Activated CD4-positive, alpha-beta T cell treated with anti-CD3 and anti-CD28 coated beads for 48 hours (primary cell): ENCODE results near the gene TPH2.

Source experiments
- DNase-seq: peaks from one replicate; pipeline ENCODE4 v3.0.0-alpha.2; 2020

Gene TPH2

DNA sequence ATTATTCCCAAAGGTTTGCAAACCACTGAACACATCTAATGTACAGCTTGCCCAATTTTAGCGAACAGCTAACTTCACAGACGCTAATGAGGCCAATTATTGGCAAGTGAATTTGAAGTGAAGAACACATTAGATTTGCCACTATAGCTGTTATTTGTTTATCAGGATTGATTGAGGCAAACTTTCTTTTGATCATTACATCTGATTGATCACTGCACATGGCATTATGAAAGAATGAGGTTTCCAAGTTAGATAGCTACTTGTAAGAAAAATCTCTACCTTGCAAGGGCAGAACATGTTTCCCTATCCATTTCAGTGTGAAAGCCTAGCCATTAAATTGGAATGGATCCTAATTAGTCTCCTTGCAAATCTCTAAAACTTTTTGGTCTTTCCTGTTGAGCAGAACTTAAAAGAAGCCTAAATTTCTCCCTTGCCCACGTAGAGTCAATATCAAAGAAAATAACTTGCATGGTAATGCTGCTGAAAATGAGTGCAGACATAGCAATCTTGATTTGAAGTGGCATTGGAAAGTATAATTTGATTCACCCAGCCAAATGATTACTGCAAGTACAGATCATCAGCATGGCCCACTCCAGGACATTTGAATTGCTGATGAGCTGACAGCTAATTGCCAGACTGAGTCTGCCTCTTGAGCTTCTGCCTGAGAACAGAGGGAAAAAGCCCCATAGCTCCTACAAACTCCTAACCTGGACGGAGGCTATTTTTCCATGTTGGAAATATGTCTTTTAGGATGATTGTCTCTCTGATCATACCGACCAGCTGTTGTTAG lies 98.6 kb downstream of the TPH2 start:
- no peak for DNase-seq

DNA sequence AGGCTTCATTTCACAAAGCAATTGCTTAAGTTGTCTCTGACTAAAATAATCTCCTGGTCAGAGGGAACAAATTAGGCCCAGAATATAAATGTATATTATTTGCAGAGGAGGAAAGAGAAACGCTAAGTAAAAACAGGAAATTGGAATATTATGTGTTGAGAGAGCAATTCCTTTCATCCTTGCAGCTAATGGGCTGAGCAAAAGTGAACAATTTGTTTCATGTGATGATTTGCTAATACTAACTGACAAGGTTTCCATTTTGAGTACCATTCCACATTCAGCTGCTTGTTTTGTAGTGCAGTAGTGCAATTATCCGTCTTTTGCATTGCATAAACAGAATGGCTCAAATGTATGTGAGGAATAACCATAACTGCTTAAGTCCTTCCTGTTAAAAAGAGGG lies 103.2 kb downstream of the TPH2 start:
- DNase-seq, result no peak

DNA sequence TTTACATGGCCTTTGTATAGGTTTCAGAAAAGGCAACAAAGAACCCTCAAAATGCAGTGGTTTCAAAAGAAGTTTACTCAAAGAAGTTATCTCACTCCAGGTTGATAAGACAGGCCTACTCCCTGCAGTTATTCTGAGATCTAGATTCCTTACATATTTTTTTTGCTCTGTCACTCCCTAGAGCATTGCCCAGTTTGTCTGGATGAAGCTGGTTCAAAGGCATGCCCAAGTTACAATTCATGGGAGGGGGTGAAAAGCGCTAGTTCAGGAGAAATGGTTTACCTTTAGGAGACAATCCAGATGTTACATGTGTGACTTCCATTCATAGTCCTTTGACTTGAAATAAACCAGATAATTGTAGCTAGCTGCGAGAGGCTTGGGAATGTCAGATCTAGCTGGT lies 115.0 kb downstream of the TPH2 start:
- no peak for DNase-seq

DNA sequence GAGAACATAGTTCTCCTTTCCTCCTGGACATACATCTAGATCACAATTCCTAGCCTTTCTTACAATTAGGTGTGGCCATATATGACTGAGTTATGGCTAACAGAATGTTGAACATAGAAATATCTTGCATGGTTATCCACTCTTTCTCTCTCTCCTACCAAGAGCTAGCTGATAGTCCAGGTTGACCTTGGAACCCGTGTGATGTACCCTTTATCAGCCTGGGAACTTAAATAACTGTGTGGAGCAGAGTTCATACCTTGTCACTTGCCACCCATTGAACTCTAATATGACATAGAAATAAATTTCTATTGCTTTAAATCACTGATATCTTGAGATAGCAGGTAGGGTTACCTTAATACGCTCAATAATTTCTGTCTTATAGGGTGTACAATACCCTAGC lies 115.9 kb downstream of the TPH2 start:
- DNase-seq, result no peak

DNA sequence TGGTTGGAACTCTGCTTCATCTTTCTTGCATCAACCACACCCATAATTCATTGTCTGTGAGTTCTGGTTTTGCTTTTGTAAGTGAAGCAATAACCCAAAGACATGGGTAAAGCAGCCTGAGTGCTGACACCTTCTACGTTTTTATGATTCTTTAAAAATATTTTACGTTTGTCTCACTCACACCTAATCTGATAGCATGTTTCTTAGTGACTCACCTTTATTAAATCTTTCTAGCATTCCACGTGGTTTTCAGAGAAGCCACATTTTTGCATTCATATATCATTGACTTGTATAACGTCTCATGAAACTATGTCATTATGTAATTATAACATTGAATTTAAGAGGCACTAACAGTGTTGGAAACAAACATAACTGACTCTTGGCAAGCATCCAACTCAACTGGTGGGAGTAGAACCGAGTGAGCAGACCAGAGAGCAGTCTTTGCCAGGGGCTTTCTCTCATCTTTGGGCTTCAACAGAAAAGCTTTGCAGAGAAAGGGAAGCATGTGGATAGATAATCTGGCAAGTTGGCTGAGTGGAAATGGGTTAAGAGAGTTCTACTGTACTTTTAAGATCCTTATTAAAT lies 118.8 kb downstream of the TPH2 start:
- no peak for DNase-seq

DNA sequence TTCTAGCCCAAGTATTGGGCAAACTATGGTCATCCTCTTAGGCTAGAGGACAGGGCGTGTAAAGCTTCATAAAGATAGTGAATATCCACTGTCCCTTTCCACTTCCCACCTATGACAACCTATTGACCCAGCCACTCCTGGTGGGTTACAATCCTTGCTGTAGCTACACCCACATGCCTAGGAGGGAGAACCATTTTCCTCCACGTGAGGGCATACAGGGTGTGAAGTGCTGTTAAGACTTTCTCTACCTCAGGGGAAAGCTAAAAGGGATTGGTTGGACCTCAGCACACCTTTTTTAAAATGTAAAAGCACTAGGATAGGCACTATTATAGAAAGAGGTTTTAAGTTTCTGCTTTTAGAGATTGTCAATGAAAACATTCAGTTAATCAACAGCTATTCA lies 124.4 kb downstream of the TPH2 start:
- DNase-seq, result no peak

DNA sequence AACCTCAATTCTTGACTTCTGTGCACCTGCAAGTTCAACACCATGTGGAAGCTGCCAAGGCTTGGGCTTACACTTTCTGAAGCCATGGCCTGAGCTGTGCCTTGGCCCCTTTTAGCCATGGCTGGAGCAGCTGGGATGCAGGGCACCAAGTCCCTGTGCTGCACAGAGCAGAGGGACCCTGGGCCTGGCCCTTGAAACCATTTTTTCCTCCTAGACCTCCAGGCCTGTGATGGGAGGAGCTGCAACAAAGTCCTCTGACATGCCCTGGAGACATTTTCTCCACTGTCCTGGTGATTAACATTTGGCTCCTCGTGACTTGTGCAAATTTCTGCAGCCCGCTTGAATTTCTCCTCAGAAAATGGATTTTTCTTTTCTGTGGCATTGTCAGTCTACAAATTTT lies 132.4 kb downstream of the TPH2 start:
- DNase-seq, result no peak

DNA sequence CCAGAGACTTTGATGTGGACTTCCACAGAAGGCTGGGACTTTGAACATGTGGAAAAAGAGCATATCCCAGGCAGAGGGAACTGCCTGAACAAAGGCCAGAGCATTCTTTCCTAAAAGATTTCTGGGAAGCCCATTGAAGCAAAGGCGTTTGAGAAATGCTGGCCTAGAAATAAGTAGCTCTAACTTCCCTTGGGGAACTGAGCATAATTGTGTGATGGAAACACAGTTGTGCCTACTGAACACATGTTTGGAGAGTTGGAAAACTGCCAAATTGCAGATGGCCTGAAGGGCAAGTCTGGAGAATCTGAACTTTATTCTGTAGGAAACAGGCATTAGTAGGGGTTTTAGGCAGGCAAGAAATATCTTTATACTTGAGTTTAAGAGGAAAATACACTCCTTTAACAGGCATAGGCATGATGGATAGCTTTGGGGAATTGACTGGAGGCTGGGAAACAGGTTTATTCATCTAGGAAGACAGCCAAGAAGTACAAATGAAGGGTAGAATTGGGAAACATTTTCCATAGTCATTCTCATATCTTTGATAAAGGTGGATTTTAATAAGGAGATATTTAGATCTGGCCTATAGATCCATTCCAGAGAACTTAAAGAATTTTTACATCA lies 134.1 kb downstream of the TPH2 start:
- no peak for DNase-seq

DNA sequence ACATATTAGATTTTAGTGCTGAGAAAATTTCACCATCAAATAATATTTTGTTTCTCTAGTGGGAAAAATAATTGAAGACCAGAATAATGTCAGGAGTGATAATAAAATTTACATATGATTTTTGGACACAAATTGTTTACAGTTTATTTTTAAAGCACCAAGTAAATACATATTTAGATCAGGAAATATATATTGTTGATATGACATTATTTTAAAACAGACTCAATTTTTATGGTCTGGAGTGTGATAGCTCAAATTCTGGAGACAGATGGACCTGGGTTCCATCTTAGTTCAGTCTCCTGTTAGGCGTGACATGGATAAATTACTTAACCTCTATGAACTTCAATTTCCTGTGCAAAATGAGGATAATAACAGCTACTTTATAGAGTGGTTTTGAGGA lies 135.4 kb downstream of the TPH2 start:
- DNase-seq, result no peak

DNA sequence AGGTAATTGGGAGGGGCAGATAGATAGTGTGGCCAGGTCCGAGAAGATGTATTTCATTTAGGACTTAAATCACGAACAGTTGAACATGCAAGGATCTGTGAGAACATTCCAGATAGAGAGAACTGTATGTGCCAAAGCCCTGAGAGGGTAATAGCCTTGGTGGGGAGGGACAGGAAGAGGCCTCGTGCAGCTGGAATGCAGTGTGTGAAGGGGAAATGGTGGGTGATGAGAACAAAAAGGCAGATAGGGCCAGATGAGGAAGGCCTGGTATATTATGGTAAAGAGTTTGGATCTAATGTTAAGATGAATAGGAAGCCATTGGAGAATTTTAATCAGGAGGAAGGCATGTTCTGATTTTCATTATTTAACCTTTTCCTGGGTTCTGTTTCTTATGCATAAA lies 136.3 kb downstream of the TPH2 start:
- DNase-seq, result no peak

DNA sequence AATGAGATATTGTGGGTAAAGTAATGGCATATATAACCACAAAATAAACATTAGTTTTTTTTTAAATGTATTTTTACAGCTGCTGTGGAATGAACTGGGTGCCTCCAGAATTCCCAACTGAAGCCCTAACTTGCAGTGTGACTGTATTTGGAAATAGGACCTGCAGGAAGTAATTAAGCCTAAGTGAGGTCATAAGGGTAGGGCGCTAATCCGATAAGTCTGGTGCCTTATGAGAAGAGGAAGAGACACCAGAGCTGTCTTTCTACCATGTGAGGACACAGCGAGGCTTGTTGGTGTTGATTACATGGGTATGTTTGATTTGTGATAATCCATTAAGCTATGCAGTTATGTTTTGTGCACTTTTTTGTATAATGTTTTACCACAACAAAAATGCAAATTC lies 136.8 kb downstream of the TPH2 start:
- DNase-seq, result no peak

DNA sequence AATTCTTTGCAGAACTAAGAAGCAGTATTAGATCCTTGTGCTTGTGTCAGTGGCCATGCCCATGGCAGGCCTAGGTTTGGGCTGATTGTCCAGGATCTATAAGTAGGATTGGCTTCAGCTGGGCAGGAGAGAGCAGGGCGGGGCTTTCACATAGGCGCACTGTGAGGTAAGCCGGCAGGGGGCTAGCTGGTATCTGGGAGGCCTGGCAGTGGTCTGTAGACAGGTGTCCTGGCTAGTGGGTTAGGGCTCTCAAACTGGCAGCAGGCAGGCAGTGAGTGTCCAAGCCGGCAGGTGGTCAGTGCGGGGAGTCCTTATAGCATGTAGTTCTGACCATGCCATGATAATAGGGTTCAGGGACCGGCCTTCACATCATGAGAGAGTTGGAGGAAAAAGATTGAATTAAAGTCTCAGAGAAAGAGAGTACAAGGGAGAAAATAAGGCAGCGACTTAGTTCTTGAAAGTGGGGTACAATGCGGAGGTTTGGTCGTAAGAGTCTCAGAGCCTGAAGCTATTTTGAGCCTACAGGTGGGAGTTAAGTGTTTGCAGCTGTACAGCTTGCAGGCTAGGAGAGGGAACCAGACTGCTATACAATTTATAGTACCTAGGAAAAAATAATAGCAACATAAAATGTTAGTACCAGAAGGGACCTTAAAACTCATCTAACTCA lies 137.4 kb downstream of the TPH2 start:
- no peak for DNase-seq

DNA sequence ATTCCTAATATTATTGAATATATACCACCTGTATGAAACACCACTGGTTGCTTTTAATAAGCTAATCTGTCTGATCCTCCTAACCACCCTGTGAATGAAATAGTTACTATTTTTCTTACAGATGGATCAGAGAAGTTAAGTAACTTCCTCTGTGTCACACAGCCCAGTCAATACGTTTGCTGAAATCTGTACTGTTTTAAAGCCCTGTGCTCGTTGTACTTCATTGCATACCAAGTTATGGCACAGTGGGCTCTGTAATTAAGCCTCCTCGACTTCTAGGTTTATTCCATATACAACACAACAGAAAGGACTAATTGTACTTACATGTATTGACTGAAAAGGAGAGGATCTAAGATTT lies 137.9 kb downstream of the TPH2 start:
- no peak for DNase-seq

DNA sequence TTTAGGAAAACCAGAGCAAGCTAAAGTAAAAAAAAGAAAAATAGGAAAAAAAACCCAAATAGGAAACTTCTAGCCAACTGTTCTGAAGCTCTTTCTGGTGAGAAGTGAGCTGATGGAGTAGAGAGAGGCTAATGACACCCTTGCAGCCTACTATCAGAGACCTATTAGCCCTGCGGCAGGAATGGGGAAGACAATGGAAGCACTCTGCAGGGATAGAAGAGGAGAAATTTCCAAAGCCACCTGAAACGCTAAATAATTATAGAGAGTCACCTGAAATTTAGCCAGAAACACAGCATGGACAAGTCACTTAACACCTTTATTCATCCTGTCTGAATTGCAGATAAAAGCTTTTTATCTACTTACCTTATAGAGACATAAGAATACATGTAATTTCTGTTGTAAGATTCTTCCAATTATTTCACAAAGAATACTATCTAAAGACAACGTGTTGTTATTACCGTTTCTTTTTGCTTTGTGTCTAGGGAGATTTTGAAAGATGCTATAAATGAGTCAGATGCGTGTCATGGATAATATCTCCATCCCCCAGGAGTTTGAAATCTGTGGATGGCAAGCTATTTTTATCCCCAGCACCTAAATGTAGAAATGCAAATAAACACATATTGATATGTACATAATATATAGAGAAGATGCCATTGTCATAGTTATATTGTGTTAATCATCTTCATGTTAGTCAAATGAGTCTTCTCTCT lies 138.6 kb downstream of the TPH2 start:
- no peak for DNase-seq

DNA sequence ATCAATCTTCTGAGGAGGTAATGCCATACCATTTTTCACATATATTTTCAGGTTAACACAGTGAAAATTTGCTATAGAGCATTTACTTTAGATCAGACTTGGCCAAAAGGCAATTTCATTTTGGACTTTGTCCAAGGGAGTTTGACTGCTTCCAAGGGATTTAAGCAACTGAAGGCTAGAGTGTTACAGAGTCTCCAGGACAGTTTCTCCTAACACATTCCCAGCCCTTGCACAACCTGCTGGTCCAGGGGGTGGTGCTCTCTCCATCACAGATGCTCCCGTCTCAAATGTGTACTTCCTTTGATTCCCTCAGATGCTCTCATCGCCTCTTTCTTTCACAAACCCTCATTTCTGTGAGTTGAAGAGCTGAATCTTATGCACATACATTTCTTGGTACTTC lies 143.1 kb downstream of the TPH2 start:
- no peak for DNase-seq
